ENCODE results near the gene PXT1.

The PXT1 gene

DNA sequence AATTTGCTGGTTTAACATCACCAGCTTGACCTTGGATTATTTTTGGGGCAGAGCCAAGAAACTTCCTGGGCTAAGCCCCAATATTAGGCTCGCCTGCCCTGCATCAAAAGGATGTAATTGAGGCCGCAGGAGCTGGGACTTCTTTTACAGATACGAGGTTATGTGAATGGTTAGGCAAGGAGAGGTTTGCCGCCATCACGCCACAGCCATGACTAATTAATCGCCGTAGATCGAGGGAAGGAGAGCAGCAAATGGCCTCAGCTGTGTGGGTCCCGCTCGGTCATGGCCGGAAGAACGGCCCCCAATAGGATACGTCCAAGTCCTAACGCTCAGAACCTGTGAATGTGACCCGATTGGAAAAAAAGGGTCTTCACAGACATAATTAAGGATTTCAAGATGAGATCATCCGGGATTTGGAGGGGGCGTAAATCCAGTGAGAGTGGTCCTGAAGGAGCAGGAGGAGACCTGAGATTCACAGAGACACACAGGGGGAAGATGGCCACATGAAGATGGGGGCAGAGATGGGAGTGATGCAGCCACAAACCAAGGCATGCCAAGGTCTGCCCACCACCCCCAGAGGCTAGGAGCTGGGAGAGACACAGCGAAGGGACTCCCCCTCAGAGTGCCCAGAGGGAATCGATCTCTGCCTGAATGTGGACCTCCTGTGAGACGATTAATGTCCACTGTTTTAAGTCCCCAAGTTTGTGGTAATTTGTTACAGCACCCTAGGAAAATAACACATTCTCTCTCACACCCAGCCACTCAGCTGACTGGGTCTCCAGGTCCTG, 96.0 kb downstream of the PXT1 start:
- DNase-seq (ENCODE audit: low read depth in 3 of 3), result no peak

DNA sequence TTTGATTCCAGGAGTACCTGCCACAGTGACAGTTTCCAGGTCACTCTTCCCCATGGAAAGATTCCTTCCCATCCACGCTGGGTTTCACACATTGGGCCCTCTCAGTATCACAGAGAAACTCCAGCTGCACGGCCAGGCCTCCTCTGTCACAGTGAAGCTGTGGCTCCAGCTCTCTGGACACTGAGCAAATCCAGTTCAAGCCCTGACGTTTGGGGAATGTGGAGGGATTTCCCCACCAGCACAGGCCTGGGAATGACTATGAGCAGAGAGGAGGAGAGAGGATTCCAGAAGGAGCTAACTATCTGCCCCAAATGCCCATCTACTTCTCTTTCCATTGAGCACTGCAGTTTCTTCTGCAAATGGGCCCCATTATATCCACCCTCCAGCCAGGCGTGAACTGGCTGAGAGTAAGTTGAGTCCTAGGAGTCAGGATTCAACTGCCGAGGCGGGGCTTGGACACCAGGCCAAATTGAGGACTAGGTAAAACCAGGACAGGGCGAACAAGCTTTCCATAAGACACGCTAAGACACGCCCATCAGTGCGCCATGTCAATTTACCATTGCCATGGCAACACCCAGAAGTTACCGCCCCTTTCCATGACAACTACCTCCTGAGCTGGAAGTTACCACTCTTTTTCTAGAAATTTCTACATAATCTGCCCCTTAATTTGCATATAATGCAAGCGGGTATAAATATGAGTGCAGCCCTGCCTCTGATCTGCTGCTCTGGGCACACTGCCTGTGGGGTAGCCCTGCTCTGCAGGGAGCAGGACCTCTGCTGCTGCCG, 96.8 kb downstream of the PXT1 start:
- no peak for DNase-seq (ENCODE audit: low read depth in 3 of 3)

DNA sequence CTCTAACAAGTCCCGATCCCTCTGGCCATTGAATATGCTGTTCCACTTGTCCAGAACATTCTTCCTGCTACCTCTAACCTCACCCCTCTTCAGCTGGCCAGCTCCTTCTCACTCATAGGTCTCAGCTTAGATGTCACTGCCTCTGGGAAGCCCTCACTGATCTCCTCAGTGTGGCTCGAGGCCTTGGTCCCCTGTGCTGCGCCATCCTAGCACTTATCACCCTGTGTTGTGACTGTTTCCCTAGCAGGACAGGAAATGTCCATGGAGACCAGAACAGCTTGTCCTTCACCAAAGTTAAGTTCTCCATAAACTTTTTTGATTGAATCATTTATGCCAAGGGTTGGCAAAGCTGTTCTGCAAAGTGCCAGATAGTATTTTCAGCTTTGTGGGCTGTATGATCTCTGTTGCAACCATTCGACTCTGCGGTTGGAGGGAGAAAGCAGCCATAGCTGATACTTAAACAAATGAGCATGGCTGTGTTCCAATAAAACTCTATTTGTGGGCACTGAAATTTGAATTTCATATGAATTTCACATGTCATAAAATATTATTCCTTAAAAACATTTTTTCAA, 99.5 kb downstream of the PXT1 start:
- no peak for DNase-seq (ENCODE audit: low read depth in 3 of 3)

DNA sequence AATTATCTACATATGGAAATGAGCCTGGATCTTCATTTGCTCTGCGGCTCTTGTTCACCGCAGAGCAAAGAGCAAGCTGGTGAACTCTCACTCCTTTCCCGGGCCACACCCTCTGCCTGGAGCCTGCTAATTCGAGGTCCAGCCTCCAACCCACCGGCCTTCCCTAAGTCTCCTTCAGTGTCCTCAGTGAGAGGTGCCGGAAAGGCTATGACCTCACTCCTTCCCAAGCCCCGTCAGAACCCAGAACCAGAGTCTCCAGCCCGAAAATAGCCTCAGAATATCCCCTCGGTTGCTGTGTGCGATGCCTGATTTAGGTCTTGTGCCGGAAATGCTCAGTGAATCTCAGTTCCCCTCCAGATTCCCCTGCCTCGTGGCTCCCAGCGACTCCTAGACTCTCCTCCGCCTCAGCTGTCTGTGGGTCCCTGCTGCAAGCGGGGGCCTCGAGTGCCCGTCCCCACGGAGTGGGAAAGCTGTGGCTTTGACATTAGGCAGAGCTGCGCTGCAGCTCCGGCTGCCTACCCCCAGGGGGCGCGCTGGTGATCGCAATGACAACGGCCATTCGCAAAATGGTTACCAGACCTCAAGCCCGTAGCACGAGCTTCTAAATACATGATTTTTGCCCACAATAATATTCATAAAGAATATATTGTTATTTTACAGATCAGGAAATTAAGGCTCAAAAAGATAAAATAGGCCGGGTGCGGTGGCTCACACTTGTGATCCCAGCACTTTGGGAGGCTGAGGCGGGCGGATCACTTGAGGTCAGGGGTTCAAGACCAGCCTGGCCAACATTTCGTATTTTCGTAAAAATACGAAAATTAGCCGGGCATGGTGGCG, 101.8 kb downstream of the PXT1 start:
- peak; percentile 44 to 64 (median 57) for DNase-seq (ENCODE audit: low read depth in 3 of 3)
